ENCODE measurements around the gene FBXL22.
"Not testable (repeated sequence)": the region's sequence is repeated elsewhere in the genome, so short reads cannot be mapped to it uniquely, and the experiment has no call there.

The FBXL22 gene

GRCh38 chr15:63611177-63611576 lies 14.0 kb downstream of the FBXL22 start:
- DNase-seq (ENCODE audit: low read depth in 2 of 3, low spot score in 2 of 3), result no peak

GRCh38 chr15:63612300-63612699 lies 15.1 kb downstream of the FBXL22 start:
- DNase-seq (ENCODE audit: low read depth in 2 of 3, low spot score in 2 of 3), result no peak

- DNase-seq (ENCODE audit: low read depth in 2 of 3, low spot score in 2 of 3), result no peak
Measured at GRCh38 chr15:63615935-63616334, 18.7 kb downstream of the FBXL22 start.

GRCh38 chr15:63617147-63617546 lies 20.0 kb downstream of the FBXL22 start:
- not testable (repeated sequence) for DNase-seq (ENCODE audit: low read depth in 2 of 3, low spot score in 2 of 3)

GRCh38 chr15:63617627-63618026 lies 20.4 kb downstream of the FBXL22 start:
- DNase-seq (ENCODE audit: low read depth in 2 of 3, low spot score in 2 of 3), result not testable (repeated sequence)

- not testable (repeated sequence) for DNase-seq (ENCODE audit: low read depth in 2 of 3, low spot score in 2 of 3)
Measured at GRCh38 chr15:63620760-63621159, 23.6 kb downstream of the FBXL22 start.

- DNase-seq (ENCODE audit: low read depth in 2 of 3, low spot score in 2 of 3), result no peak
Measured at GRCh38 chr15:63623232-63623969, 26.2 kb downstream of the FBXL22 start.

GRCh38 chr15:63626955-63627354 lies 29.8 kb downstream of the FBXL22 start:
- no peak for DNase-seq (ENCODE audit: low read depth in 2 of 3, low spot score in 2 of 3)

GRCh38 chr15:63628123-63628822 lies 31.1 kb downstream of the FBXL22 start:
- no peak for DNase-seq (ENCODE audit: low read depth in 2 of 3, low spot score in 2 of 3)

GRCh38 chr15:63630036-63630751 lies 33.0 kb downstream of the FBXL22 start:
- no peak for DNase-seq (ENCODE audit: low read depth in 2 of 3, low spot score in 2 of 3)

- DNase-seq (ENCODE audit: low read depth in 2 of 3, low spot score in 2 of 3), result no peak
Measured at GRCh38 chr15:63633312-63633711, 36.1 kb downstream of the FBXL22 start.

- no peak for DNase-seq (ENCODE audit: low read depth in 2 of 3, low spot score in 2 of 3)
Measured at GRCh38 chr15:63634154-63634553, 37.0 kb downstream of the FBXL22 start.

- no peak for DNase-seq (ENCODE audit: low read depth in 2 of 3, low spot score in 2 of 3)
Measured at GRCh38 chr15:63636518-63637061, 39.4 kb downstream of the FBXL22 start.

GRCh38 chr15:63638839-63639238 lies 41.7 kb downstream of the FBXL22 start:
- DNase-seq (ENCODE audit: low read depth in 2 of 3, low spot score in 2 of 3), result no peak

GRCh38 chr15:63640146-63640545 lies 43.0 kb downstream of the FBXL22 start:
- no peak for DNase-seq (ENCODE audit: low read depth in 2 of 3, low spot score in 2 of 3)
